22Rv1 (cell line): ENCODE data around the gene GRIA4.

Source experiments
- H3K27ac ChIP-seq: fragments of 450-650 bp; 2 replicates; pipeline ENCODE4 v1.5.1; 2017
- ZFX ChIP-seq: fragments of 450-650 bp; IDR thresholded peaks from 2 replicates; pipeline ENCODE4 v1.6.1; 2017; ENCODE audit warnings: antibody characterized with exemption, borderline replicate concordance
- TF ChIP-seq, protein P1 (sequence below): fragments of 450-650 bp; IDR thresholded peaks from 2 replicates; pipeline ENCODE4 v1.5.1; 2017; ENCODE audit warnings: mild to moderate bottlenecking

GRIA4 gene

DNA sequence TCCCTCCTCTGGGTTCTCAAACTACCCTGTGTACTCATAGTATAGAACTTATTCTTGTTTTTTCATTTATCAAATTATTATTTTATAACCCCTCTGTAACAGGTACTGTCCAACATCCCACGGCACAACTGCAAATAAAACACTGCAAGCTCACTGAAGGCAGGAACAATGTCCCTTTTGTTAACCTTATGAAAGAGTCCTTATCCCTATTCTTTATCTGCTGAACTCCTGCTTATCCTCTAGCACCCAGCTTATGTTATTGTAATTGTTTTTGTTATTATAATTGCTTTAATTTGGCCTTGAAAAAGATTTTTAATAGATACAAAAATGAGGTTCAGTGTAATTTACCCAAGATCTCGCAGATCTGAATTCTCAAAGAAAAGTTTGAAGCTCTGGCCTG, 281.8 kb downstream of the GRIA4 start:
- no peak overlapping the region for H3K27ac ChIP-seq
- TF ChIP-seq, protein P1, sequence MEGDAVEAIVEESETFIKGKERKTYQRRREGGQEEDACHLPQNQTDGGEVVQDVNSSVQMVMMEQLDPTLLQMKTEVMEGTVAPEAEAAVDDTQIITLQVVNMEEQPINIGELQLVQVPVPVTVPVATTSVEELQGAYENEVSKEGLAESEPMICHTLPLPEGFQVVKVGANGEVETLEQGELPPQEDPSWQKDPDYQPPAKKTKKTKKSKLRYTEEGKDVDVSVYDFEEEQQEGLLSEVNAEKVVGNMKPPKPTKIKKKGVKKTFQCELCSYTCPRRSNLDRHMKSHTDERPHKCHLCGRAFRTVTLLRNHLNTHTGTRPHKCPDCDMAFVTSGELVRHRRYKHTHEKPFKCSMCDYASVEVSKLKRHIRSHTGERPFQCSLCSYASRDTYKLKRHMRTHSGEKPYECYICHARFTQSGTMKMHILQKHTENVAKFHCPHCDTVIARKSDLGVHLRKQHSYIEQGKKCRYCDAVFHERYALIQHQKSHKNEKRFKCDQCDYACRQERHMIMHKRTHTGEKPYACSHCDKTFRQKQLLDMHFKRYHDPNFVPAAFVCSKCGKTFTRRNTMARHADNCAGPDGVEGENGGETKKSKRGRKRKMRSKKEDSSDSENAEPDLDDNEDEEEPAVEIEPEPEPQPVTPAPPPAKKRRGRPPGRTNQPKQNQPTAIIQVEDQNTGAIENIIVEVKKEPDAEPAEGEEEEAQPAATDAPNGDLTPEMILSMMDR, result no peak
- no peak for TF ChIP-seq ZFX

DNA sequence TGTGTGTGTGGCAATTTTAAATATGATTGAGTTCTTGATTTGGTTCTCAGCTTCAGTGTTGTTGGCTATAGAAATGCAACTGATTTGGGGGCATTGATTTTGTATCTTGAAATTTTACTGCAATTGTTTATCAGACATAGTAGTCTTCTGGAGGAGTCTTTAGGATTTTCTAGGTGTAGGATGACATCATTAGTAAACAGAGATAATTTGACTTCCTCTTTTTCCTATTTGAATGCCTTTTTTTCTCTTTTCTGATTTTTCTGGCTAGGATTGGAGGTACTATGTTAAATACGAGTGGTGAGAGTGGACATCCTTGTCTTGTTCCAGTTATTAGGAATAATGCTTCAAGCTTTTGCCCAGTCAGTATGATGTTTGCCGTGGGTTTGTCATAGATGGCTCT, 287.3 kb downstream of the GRIA4 start:
- H3K27ac ChIP-seq, result no peak overlapping the region
- TF ChIP-seq ZFX, result no peak
- TF ChIP-seq, protein P1, result no peak

DNA sequence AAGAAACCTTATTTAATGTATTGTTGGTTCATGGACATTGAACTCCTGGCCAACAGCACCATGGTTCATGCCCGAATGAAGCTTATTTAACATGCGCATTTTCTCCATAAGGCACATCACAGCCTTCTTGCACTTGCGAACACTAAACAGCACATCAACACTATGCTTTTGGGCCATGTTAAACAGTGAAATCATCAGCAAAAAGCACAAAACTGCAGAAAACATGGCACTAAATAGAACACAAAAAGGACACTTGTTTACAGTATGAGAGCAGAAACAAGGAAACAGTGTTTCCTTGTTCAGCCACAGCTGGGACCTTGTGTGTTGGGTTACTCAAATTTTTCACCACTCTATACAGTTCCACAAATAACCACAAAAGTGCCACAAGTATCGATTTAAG, 289.9 kb downstream of the GRIA4 start:
- peak overlapping the region; percentile 72 for H3K27ac ChIP-seq
- TF ChIP-seq, protein P1, result no peak
- no peak for TF ChIP-seq ZFX

DNA sequence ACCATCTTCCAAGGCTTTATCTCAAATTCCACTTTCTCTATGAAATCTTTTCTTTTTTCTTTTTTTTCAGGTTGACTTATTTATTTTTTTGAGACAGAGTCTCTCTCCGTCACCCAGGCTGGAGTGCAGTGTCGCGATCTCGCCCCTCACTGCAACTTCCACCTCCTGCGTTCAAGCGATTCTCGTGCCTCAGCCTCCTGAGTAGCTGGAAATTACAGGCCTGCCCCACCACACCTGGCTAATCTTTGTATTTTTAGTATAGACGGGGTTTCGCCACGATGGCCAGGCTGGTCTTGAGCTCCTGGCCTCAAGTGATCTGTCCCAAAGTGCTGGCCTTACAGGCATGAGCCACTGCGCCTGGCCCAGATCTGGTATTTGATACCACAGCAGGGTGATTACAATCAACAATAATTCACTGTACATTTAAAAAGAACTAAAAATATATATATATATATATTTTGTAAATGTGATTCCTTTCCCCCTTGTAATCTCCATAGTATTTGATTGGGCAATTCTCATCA, 290.7 kb downstream of the GRIA4 start:
- H3K27ac ChIP-seq, result peak overlapping the region; percentile 72
- TF ChIP-seq, protein P1, result no peak
- TF ChIP-seq ZFX, result no peak

DNA sequence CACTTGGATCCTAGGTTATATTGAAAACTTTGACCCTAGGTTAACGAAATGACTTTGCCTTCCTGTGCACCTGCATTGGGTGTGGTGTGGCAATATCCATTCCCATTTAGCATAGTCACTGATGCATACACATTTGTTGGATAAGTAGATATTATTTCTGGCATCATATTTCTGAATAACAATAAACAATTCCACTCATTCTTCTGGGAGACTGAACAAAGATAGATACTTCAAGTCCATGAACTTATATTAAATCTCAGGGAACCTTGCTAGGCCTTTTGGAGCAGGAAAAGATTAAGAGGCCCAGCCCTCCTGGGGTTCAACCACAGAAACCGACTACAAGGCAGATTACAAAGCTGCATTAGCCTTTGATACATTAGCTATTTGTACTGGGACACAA, 293.2 kb downstream of the GRIA4 start:
- TF ChIP-seq, protein P1, result no peak
- no peak for TF ChIP-seq ZFX
- no peak overlapping the region for H3K27ac ChIP-seq

DNA sequence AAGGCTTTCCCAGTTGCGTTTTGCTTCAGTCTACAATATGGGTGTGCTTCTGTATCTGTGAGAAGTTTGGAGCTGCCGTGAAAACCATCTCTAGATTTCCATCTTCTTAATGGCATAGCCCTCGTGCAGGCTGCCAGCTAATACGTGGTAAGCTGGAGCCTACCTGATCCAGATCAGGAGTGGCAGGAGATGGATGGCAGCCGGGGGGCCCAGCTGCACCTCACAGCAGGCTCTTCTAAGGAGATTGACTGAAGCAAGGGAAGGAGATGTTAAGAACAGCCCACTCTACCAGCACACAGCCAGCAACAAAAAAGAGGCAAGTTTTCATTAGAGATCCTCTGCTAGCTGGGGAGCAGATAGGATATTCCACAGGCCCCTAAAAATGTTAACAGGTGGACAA, 296.6 kb downstream of the GRIA4 start:
- TF ChIP-seq ZFX, result no peak
- TF ChIP-seq, protein P1, result no peak
- H3K27ac ChIP-seq, result no peak overlapping the region

DNA sequence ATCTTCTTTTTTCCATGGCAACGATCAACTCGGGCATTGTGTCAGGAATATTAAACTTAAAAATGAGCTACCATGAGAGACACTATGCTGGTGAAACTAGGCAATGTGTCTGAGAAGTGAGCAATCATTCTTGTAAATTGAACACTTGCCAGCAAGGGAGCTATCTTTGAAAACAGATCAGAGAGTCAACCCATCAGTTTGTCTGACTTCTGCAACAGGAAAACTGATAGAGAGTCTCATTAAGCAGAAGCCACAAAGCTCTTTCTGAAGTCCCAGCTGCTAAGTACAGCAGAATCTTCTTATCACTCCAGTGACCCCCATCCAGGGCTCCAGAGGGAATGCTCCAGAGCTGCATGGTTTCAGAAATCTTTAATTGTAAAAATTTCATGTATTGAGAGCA, 297.4 kb downstream of the GRIA4 start:
- H3K27ac ChIP-seq, result no peak overlapping the region
- TF ChIP-seq, protein P1, result no peak
- TF ChIP-seq ZFX, result no peak
